NCI-H128 (cell line): ENCODE results near the gene STX1A.

Experiments
- DNase-seq: peaks from one replicate; lab custom pipeline; 2025; ENCODE audit not compliant: unreplicated experiment; lab: John Stamatoyannopoulos, UW

Gene STX1A

DNA sequence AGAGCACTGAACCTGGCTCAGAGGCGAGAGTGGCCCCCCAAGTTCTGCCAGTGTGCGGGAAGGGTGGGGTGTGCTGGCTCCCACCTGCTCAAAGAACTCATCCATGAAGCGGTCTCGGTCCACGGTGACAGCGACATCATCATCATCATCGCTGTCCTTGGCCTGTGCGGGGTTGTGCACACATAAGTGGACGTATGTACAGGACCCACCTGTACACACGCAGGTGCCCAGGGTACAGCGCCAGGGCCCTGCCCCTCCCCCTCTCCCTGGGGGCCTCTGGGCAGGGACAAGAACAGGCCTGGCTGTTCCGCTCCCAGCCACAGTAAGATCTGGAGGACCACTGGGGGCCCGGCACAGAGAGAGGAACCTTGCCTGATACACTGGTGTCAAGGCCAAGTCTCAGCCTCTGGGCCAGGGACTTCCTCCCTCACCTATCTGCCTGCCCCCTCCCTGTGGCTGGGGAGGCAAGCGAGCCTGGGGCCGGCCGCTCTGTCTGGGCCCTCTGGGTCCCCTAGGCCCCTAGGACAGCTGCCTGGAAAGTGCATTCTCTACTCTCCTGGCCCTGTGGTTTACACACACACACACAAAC lies 10.4 kb downstream of the STX1A start:
- DNase-seq, result no peak

DNA sequence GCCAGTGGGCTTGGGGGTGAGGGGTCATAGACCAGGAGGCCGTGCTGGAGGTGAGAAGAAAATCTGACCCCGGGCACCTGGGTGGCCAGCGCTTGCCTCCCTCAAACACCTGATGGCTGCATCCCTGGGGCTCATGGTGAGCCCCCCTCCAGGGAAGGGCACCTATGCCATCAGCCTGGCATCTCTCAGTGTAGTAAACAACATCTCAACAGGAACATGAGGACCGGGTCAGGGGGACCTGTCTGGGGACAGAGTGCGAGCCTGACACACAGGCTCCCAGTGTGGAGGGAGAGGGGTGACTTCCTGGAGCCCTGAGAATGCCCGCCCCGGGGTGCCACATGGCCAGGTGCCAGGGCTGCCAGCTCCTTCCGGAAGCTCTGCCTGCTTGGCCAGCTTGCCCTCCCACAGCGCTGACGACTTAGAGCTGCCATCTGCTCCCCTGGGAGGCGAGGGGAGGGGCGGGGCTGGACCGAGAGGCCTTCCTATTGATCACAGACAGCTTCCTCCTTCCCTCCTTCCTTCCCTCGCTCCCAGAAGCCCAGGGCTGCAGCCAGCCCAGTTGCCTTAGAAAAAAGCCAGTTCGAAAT lies 12.3 kb downstream of the STX1A start:
- DNase-seq, result no peak

DNA sequence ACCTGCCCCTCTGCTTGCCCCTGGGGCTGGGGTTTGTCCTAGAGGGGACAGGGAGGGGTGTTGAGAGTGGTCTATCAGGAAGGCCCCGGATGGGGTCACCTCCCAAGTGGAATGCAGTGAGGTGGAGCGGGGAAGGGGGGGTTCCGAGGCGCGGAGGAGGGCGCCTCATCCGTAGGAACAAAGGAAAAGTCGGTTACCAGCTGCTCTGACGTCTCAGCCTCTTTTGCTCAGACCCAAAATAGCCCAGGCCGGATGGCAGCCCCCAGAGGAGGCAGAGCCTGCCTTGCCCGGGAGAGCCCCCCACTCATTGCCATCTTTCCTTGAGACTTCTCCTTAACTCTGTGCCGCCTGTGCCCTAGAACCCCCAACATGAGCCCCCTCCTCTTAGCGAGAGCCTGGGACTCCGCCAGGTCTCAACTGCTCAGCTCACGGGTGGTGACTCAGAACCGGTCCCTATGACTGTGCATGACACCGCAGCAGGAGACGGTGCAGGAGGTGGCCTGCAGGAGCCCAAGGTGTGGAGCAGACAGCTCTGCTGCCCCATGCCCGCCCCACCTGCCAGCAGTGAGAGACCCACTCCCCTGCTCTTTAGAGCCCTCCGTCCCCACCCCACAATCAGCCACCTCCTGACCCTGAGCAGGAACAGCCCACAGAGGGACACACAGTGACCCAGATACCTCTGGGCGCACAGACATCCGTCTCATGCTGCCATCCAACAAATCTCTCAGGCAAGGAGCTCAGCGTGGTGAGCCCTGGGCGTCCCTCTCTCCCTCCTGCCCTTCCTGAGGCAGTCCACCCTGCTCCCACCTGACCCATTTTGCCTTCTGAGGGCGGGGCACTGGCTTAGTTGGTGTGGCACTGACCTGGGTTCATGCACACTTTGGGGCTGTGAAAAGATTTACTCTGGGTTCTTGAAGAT lies 13.1 kb downstream of the STX1A start:
- DNase-seq, result no peak

DNA sequence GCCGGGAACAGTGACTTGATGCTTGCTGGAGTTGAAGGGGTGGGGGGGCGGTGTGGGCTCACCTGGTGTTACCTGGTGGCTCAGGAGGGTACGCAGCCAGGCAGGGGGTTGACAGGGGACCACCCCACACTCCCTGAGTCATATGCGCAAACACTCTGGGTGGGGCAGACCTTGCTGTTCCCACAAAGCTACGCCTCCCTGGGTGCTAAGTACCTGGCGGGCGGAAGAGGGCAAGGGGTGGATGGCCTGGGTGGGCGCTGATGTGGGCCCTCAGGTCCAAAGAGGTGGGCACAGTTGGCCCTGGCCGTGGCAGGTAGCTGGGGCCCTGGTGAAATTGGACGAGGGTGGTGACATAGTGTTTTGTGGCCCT lies 13.9 kb downstream of the STX1A start:
- no peak for DNase-seq

DNA sequence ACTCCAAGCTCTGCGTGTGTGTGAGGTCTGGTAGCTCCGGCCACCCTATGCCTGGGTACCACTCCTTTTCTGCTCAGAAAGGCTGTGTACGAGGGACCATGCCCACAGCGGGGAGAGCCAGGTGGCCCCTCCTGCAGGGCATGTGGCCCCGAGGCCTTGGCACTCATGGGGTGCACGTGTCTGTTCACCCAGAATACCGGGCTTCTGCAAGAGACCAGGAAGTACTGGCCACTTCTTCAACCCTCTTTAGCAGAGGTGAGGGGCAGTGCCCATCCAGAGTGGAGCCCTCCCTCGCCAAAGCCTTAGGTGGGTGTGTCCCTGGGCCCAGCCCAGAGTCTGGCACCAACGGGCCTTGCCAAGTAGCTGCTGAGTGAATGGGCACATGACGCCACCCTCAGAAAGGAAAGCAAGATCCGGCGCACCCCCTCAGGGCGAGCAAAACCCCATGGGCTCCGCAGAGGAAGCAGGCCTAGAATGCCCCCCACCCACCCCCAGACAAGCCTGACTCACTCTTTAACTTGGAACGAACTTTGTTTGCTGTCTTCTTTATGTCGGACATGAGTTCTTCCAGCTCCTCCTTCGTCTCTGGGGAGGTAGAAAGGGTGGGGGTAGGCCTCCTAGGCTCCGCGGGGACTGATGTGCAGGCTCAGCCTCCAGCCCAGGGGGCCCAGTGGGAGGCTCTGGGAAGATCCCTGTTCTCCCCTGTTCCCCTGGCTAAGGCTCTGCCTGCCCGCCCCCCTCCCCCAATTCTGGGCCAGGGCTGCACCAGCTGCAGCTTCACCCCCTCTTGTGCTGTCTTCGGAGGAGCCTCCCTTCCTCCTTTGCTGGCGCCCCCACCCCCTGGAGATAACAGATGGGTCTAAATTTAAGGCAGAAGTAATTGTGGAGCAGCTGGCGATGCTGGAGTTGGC lies 14.6 kb downstream of the STX1A start:
- no peak for DNase-seq

DNA sequence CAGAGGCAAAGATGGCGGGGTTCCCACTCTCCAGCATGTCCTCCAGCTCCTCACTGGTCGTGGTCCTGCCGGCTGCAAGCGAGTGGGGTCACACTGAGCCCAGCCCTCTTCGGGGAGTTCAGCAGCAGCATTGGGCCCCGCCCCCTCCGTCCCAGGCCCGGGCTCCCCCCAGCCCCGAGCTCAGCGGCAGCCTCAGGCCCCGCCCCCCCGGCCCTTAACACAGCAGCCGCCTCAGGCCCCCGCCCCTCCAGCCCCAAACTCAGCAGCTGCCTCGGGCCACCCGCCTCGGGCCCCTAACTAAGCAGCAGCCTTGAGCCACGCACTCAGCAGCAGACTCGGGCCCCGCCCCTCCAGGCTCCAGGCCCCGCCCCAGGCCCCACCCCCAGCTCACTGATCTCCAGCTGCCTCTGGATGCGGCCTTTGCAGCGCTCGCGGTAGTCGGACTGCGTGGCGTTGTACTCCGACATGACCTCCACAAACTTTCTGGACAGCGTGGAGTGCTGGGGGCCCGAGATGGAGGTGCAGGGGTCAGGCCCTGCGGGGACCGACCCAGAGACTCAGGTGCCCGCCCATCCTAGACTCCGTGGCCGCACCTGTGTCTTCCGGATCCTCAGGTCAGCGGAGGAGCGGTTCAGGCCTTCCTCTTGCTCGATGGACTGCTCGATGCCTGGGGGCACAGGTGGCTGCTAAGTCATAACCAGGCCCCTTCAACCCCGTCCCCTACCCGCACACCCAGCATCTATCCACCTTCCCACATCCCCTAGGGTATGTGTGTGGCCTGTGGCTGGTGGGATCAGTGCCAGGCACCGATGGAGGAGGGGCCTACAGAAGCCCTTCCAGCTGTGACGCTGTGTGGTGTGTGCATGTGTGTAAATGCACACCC lies 15.5 kb downstream of the STX1A start:
- DNase-seq, result no peak

DNA sequence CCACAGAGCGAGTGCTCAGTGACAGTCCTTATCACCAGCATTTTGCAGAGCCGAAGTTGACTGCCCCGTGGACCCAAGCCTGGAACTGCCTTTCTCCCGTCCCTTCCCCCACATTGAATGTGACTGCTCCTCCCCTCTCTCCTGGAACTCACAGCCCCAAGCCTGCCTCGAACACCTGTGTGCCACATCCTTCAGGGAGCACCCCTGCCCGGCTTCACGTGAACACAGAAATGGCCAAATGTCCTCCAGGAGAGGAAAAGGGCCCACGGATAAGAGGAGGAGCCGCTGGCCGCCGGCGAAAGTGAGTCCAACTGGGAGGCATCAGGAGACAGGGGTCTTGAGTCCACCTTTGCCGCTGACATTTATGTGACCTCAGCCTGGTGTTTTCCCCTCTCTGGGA lies 16.2 kb downstream of the STX1A start:
- no peak for DNase-seq

DNA sequence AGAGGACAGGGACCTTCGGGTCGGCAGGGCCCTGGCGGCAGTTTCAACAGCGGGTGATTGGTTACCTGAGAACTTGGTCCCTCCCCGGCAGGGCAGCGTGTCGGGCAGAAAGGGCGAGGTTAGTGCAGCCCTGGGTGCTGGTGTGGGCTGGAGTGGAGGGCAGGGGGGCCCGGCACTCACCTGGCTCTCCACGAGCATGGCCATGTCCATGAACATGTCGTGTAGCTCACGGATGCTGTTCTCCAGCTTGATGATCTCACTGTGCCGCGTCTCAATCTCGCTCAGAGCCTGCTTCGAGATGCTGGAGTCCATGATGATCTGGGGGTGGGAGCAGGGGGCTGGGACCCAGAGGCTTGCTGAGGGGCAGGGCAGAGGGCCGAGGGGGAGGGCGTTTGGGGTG lies 16.8 kb downstream of the STX1A start:
- DNase-seq, result no peak

DNA sequence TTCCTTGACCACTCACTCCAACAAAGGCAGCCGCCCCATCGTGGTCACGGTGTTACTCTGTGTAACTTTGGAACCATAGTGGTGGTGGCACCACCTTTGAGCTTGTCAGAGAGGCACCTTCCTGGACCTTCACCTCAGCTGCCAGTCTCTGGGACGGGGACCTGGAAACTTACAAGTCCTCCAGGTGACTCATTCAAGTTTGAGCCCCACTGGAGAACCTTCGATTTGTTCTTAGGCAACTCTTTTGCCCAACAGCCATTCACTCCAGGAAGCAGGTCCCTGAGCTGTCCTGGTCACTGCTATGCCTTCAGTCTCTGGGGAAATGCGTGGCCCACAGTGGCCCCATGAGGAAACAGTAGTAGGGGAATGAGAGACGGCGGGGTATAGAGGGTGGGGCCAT lies 17.2 kb downstream of the STX1A start:
- no peak for DNase-seq

DNA sequence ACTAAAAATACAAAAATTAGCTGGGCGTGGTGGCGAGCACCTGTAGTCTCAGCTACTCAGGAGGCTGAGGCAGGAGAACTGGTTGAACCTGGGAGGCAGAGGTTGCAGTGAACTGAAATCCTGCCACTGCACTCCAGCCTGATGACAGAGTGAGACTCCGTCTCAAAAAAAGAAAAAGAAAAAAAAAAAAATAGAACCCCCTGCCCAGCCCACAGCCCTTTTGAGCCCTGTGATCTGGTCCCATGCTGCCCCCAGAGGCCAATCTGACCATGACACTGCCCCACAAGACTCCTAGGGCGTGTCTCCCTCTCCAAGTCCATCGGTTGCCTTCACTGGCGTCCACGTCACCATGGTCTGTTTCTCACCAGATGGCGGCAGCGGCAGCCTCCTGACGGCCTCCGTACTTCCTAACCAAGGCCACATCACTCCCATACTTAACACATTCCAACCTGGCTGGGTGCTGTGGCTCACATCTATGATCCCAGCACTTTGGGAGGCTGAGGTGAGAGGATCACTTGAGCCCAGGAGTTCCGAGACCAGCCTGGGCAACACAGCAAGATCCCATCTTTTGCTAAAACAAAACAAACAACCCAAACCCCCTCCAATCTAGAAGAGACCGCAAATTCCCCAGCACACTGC lies 18.0 kb downstream of the STX1A start:
- no peak for DNase-seq

DNA sequence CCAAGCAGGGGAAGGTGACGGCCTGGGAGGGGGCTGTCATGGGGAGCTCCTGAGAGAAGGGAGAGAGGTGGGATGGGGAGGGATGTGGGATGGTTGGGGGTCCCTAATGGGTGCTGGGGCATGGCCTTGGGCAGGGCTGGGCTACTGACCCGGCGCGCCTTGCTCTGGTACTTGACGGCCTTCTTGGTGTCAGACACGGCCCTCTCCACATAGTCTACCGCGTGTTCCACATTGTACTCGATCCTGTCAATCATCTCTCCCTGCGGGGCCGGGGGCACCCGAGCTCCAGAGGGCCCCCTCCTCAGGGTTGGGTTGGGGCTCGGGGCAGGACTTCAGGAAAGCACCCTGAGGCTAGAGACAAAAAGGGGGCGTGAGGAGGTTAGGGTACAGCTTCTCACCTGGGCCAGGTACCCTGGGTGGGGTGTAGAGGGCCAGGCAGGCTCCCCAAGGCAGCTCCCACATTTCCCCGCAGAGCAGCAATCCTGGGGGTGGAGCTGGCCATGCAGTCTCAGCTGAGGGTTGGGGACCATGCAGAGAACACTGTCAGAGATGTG lies 18.8 kb downstream of the STX1A start:
- DNase-seq, result no peak

DNA sequence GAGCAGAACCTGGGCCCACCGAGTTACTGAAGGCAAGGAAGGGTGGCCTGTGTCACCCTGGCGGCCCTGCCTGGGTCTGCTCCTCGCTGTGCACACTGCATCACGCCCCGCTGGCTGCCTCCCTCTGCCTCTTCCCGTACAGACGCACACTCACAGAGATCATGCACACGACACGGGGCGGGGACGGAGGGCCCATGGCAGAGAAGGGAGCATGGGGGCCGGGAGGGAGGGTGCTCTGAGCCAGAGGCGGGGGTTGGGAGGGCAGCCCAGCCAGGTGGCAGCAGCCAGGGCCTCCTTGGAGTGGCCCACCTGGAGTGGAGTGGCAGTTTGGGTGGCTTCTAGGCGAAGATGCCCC lies 19.4 kb downstream of the STX1A start:
- DNase-seq, result no peak

DNA sequence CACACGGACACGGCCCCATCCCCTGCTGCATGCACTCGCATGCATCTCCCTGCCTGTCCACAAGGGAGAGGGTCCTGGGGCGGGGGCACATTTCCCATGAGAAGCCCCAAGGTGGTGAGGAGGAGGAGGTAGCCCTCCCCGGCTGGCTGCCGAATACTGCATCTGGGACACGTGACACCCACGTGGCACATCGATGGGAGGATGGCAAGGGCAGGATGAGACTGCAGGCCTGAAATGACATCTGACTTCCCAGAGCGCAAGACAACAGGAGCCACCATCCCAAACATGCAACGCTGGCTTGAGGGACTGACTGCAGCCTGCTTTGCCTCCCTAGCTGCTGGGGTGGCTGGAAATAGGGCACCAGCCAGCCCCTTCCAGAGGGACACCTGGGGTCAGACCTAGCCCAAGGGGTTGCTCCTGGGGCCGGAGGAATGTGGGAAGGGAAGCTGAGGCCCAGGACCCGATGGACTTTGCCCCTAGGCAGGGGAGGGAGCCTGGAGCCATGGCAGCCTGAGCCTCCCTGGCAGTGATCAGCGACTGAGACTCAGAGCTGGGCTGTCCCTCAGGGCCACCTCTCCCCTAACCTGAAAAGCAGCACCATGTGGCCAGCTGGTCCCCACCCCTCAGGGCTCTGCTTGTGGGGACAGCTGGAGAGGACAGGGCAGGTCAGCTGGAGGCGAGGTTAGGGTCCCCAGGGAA lies 19.9 kb downstream of the STX1A start:
- DNase-seq, result no peak

DNA sequence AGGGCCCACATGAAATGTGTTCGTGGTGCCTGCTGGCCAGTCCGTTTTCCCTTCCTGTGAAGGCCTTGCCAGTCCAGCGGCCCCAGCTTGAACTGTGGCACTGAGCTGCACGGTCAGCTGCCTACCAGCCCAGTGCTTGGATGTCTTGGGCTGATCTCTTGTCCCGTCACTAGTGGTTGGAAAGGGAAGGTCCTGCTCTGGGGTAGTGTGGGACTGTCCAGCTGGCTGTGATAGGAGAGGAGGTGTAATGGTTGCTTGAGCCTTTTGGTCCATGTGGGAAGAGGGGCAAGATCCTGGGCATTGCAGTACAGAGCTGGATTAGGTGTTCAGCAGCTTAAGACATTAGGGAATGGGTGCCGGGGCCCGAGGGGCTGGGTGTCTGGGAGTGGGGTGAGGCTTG lies 21.1 kb downstream of the STX1A start:
- DNase-seq, result no peak

DNA sequence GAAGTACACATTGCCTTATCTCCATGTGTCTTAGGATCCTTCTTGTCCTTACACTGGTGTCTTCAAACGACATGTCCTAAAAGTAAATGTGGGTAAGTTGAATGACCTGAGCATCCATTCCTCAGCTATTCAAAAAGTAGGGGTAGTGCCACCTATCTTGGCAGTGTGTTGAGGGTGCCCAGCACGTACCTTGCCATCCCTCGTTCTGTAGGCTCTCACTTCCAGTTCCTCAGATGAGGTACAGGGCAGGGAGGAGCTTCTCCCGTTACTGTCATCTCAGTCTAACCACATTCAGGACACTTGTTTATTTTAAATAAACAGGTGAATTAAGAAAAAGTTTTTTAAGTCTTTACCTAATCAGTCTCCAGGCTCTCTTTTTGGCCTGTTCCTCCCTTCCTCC lies 23.1 kb downstream of the STX1A start:
- DNase-seq, result no peak

DNA sequence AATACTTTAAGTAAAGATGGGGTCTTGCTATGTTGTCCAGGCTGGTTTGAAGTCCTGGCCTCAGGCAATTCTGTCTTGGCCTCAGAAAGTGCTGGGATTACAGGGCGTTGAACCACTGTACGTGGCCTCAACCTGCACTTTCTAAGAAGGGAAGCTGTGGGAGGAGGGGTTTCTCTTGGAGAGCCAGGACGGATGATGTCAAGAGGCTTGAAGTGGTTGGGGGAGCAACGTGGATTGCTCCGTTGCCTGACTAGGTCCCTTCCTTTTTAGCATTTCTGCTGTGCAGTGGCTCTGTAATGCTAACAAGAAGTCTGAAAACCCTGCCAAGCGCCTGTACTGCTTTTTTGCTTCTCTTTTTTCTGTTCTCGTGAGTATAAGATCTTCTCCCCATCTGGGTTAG lies 28.8 kb downstream of the STX1A start:
- no peak for DNase-seq

DNA sequence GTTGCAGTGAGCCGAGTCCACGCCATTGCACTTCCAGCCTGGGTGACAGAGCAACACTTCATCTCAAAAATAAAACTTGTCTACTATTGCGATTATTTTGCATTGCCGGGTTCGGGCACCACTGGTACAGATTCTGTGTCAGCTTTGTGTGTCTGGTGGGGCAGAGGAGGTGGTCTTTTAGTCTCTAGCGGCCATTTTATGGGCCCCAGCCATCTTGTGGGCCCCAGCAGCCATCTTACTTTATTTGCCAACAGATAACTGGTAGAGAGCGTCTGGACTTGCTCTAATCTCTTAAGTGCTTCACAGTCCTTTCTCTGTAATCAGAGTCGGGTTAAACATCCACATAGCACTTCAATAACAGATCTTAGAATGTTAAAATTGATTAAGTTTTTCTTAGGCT lies 31.2 kb downstream of the STX1A start:
- no peak for DNase-seq

DNA sequence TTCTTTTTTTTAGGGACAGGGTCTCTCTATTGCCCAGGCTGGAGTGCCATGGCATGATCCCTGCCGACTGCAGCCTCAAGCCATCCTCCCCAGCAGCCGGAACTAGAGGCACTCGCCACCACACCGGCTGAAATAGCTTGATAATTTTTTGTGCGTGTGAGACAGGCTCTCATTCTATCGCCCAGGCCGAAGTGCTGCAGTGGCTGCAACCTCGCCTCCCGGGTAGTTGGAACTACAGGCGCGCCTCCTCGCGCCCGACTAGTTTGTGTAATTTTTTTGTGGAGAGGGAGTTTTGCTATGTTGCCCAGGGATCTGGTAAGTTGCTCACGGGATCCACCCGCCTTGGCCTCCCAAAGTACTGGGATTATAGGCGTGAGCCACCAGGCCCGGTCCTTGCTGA lies 34.2 kb downstream of the STX1A start:
- no peak for DNase-seq
